Keratinocyte (primary cell): Measurements from ENCODE around the gene MSI2. TPM values are rescaled to one million over a fixed set of nuclear protein-coding genes. Genes with fewer than 3 reads are reported as not detected.

Source experiments
- DNase-seq: peaks from one replicate; pipeline ENCODE4 v3.0.0-alpha.2; 2011; ENCODE audit warnings: low read depth, missing footprints, low spot score
- FAIRE-seq: peaks from 2 replicates; lab custom pipeline; 2011; peaks lifted over from hg19 to GRCh38; lab: Jason Lieb, UNC
- H2AFZ ChIP-seq: 2 replicates; pipeline ENCODE4 v1.6.0; 2012; ENCODE audit warnings: low read length, control low read depth, inconsistent platforms; ENCODE audit not compliant: control insufficient read depth
- H3K27ac ChIP-seq: 2 replicates; pipeline ENCODE4 v1.5.1; 2011; ENCODE audit warnings: low read length; ENCODE audit not compliant: control insufficient read depth, insufficient read depth
- H3K27me3 ChIP-seq: 3 replicates; pipeline ENCODE4 v1.6.0; 2011; ENCODE audit warnings: low read length; ENCODE audit not compliant: control insufficient read depth, insufficient read depth; ENCODE audit errors: extremely low read depth
- H3K36me3 ChIP-seq, 2 experiments: 2 replicates in 1 of 2; 3 replicates in 1 of 2; pipeline ENCODE4 v1.5.1; 2011; ENCODE audit warnings: low read length in 2 of 2, mild to moderate bottlenecking in 1 of 2; ENCODE audit not compliant: control insufficient read depth in 2 of 2, insufficient read depth in 2 of 2; ENCODE audit errors: extremely low read depth in 1 of 2
- H3K4me1 ChIP-seq: 3 replicates; pipeline ENCODE4 v1.5.1; 2011; ENCODE audit warnings: low read length; ENCODE audit not compliant: control insufficient read depth, insufficient read depth; ENCODE audit errors: extremely low read depth
- H3K4me2 ChIP-seq: 3 replicates; pipeline ENCODE4 v1.6.0; 2011; ENCODE audit warnings: low read depth, low read length; ENCODE audit not compliant: control insufficient read depth, insufficient read depth; ENCODE audit errors: extremely low read depth
- H3K4me3 ChIP-seq, 3 experiments: fragments of 200-600 bp in 1 of 3; sonication (generic) in 1 of 3; 2 replicates in 2 of 3; 3 replicates in 1 of 3; pipeline ENCODE4 v1.5.1; 2011 to 2016; ENCODE audit warnings: low read length in 3 of 3, mild to moderate bottlenecking in 3 of 3, control low read depth in 2 of 3, inconsistent platforms in 1 of 3, low read depth in 1 of 3, mixed read lengths in 1 of 3, mixed run types in 1 of 3, moderate library complexity in 1 of 3; ENCODE audit not compliant: control insufficient read depth in 2 of 3, insufficient read depth in 2 of 3; ENCODE audit errors: extremely low read depth in 1 of 3
- H3K79me2 ChIP-seq: 2 replicates; pipeline ENCODE4 v1.6.0; 2012; ENCODE audit warnings: low read length; ENCODE audit not compliant: control insufficient read depth, insufficient read depth
- H3K9ac ChIP-seq: 3 replicates; pipeline ENCODE4 v1.6.0; 2011; ENCODE audit warnings: low read length; ENCODE audit not compliant: control insufficient read depth, insufficient read depth; ENCODE audit errors: extremely low read depth
- H3K9me1 ChIP-seq: 3 replicates; pipeline ENCODE4 v1.6.0; 2011; ENCODE audit warnings: low read length; ENCODE audit not compliant: control insufficient read depth, insufficient read depth; ENCODE audit errors: extremely low read depth
- H3K9me3 ChIP-seq: 2 replicates; pipeline ENCODE4 v1.5.1; 2012; ENCODE audit warnings: low read depth, low read length; ENCODE audit not compliant: control insufficient read depth
- H4K20me1 ChIP-seq: 3 replicates; pipeline ENCODE4 v1.6.0; 2011; ENCODE audit warnings: low read length; ENCODE audit not compliant: control insufficient read depth, insufficient read depth; ENCODE audit errors: extremely low read depth
- CTCF ChIP-seq, 3 experiments: IDR thresholded peaks in 1 of 3; conservative IDR thresholded peaks in 1 of 3; optimal IDR thresholded peaks in 1 of 3; 2 replicates in 2 of 3; 3 replicates in 1 of 3; pipeline versions ENCODE3 to v1.5.1; 2011; ENCODE audit warnings: low read length in 3 of 3, mild to moderate bottlenecking in 3 of 3, moderate library complexity in 2 of 3, control low read depth in 1 of 3, inconsistent platforms in 1 of 3; ENCODE audit not compliant: insufficient read depth in 2 of 3; ENCODE audit errors: extremely low read depth in 1 of 3
- EZH2 ChIP-seq: IDR thresholded peaks from one replicate; pipeline ENCODE4 v1.6.1; 2012; ENCODE audit warnings: inconsistent platforms, mild to moderate bottlenecking, low read length, moderate library complexity
- dilution Hi-C: fragments of 300-500 bp; cut with MboI; formaldehyde crosslinking; loops from one replicate; pipeline ENCODE4 v1.7.0; 2020; ENCODE audit warnings: low sequenced_read_pairs; ENCODE audit not compliant: extremely low pct_ligation_motif_present
- polyA plus RNA-seq, 5 experiments: library from polyadenylated mRNA; depleted of rRNA in 3 of 5; stranded (reverse) in 3 of 5; stranded (forward) in 1 of 5; unstranded in 1 of 5; fragments of >200 nt; gene quantifications; 1 replicate in 1 of 5; 2 replicates in 3 of 5; 3 replicates in 1 of 5; pipeline versions ENCODE4 v1.2.1 to v1.2.3, GENCODE V29; 2011 to 2012; ENCODE audit warnings: missing spikeins in 2 of 5, low read depth in 1 of 5, low replicate concordance in 1 of 5

MSI2 gene
- polyA plus RNA-seq, 1 donor (not counting 4 experiments of a cell fraction or from before 2014, with no cell fraction given), result 22.3 TPM

GRCh38 chr17:57593739-57594462 is 337.6 kb downstream of the MSI2 start:
- Histone ChIP-seq H3K9ac (no peak overlapping the region), H3K4me3 (no peak overlapping the region), H3K79me2 (no peaks in the 10 kb centered on the region), H3K36me3 (no peaks in the 10 kb centered on the region), H3K27me3 (no peaks in the 10 kb centered on the region), H3K4me1 (no peaks in the 10 kb centered on the region), H3K9me1 (no peaks in the 10 kb centered on the region), H4K20me1 (no peaks in the 10 kb centered on the region), H2AFZ (no peak overlapping the region), H3K4me2 (no peak overlapping the region), H3K27ac (no peak overlapping the region), H3K9me3 (no peaks in the 10 kb centered on the region)
- TF ChIP-seq CTCF (optimal IDR thresholded peaks at IDR 0.05 in 1 of 3, IDR thresholded peaks at IDR 0.05 in 1 of 3, conservative IDR thresholded peaks at IDR 0.05 in 1 of 3; ENCODE audit: extremely low read depth in 1 of 3, insufficient read depth in 2 of 3, low read length in 3 of 3) (no peak), EZH2 (no peak)
- FAIRE-seq (no peak), DNase-seq (no peak)
- dilution Hi-C loops, result no loop called here

GRCh38 chr17:57594767-57595166 is 338.4 kb downstream of the MSI2 start:
- Histone ChIP-seq H3K36me3 (no peaks in the 10 kb centered on the region), H4K20me1 (no peaks in the 10 kb centered on the region), H3K9me1 (no peaks in the 10 kb centered on the region), H3K27ac (no peak overlapping the region), H3K9me3 (no peaks in the 10 kb centered on the region), H3K4me3 (no peak overlapping the region), H3K4me2 (no peak overlapping the region), H3K27me3 (no peaks in the 10 kb centered on the region), H3K4me1 (no peaks in the 10 kb centered on the region), H3K79me2 (no peaks in the 10 kb centered on the region), H2AFZ (no peak overlapping the region), H3K9ac (no peak overlapping the region)
- FAIRE-seq (no peak), DNase-seq (no peak)
- dilution Hi-C loops, result no loop called here
- TF ChIP-seq EZH2 (no peak), CTCF (optimal IDR thresholded peaks at IDR 0.05 in 1 of 3, IDR thresholded peaks at IDR 0.05 in 1 of 3, conservative IDR thresholded peaks at IDR 0.05 in 1 of 3; ENCODE audit: extremely low read depth in 1 of 3, insufficient read depth in 2 of 3, low read length in 3 of 3) (no peak)
